HL-60/S4 (cell line): ENCODE results near the gene LMCD1.

Source experiments
- in situ Hi-C: fragments of 300-500 bp; cut with MboI; formaldehyde crosslinking; loops from 2 replicates; pipeline ENCODE4 v1.14.3; 2022; ENCODE audit warnings: low sequenced_read_pairs

Gene LMCD1

GRCh38 chr3:8556473-8556869 is 54.8 kb downstream of the LMCD1 start:
- in situ Hi-C loops = no loop called here

- in situ Hi-C loops = no loop called here
Observed at GRCh38 chr3:8557298-8557697, 55.7 kb downstream of the LMCD1 start.

GRCh38 chr3:8558645-8559044 is 57.0 kb downstream of the LMCD1 start:
- in situ Hi-C loops = no loop called here

GRCh38 chr3:8559351-8559750 is 57.7 kb downstream of the LMCD1 start:
- in situ Hi-C loops = no loop called here

GRCh38 chr3:8560366-8561007 is 58.9 kb downstream of the LMCD1 start:
- in situ Hi-C loops = no loop called here

DNA sequence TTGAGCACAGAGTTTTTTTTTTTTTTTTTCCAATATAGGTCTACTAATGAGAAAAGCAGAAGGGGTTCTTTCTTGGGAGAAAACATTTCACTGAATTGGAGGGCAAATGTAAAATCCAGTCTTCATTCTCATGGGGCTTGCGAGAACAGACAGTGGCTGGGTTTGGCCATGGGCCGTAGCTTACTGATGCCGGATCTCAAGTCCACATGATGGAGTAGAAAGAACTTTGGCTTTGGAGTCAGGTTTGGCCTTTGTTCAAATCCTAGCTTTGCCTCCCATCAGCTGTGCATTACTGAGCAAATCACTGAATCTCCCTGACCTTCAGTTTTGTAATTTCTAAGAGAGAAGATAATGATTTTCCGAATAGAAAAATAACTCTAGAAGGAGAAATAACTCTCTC is 59.7 kb downstream of the LMCD1 start:
- in situ Hi-C loops = no loop called here

DNA sequence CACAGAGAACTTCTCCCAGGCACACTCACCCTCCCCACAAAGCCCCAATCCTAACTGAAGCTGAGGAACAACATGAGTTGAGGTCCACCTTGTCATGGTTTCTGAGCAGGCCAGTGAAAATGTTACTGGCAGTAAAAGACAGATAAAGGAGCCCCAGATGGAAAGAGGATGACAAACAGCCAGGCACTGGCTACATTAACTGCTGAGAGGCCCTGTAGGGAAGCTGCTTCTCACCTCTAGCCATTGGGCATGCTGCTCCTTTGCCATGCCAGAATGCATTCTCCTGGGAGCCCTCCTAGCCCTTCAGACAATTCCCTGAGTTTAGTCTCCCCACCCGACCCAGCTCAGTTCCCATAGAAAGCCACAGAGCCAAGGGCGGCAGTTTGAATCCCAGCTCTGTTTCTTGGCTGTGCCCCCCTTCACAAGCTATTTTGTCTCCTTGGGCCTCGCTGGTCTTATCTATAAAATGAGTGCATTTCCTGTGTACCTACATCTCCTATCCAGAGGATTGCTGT is 60.5 kb downstream of the LMCD1 start:
- in situ Hi-C loops = no loop called here

DNA sequence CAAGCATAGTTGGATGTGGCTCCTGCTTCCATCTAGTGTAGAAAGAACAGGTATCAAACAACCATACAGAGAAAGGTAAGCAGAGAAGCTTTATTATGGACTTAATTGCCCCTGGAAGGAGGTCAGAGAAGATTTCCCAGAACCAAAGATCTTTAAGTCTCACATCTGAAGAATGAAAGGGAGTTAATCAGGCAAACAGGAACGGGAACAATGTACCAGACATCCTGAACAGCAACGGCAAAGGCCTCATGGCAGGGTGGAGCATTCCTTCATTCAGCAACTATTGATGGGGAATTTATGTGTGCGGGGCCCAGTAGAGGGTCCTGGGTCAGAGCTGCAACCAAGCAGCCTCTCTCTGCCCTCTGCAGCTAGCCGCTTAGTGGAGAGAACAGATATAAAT is 61.5 kb downstream of the LMCD1 start:
- in situ Hi-C loops = no loop called here

DNA sequence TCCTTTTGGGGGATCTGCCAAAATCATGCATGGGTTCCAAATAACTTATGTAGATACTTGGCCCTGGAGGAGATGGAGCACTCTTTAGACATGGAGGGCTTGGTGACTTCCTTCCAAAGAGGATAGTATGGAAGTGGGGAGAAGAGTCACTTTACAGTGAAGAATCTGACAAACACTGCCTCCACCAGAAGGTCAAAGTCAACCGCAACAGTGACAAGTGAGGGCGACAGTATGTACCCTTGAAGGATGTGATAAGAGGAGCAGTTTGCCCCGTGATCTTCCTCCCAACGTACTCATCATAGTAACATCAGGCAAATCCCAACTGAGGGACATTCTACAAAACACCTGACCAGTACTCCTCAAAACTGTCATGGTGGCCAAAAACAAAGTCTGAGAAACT is 62.0 kb downstream of the LMCD1 start:
- in situ Hi-C loops = no loop called here

DNA sequence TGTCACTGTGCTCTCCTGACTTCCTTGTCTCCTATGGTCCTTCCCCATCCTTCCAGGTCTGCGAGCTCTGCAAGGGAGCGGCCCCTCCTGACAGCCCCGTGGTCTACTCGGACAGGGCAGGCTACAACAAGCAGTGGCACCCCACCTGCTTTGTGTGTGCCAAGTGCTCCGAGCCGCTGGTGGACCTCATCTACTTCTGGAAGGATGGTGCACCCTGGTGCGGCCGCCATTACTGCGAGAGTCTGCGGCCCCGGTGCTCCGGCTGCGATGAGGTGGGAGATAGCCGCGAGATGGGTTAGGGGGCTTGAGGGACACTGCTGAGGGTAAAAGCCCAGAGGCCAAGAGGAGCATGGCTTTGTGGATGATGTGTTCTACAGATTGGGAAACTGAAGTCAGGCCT is 63.8 kb downstream of the LMCD1 start:
- in situ Hi-C loops = no loop called here

GRCh38 chr3:8567784-8568575 is 66.4 kb downstream of the LMCD1 start:
- in situ Hi-C loops = no loop called here

DNA sequence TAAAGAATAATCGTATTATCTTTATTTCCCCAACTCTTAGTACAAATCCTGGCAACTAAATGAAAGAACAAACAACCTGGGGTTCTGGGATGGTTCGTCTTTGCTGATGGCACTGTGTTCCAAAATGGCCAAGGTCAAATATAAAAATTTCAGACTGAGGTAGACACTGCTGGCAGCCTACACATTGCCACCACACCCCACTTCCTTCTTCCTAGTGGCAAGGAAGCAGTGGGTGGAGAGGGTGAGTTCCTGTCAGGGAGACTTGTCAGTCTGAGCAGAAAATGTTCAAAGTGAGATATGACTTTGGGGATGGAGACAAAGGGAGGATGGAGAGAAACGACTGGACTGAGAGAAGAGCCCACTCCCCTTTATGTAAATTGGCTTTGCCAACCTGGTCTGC is 69.6 kb downstream of the LMCD1 start:
- in situ Hi-C loops = no loop called here

DNA sequence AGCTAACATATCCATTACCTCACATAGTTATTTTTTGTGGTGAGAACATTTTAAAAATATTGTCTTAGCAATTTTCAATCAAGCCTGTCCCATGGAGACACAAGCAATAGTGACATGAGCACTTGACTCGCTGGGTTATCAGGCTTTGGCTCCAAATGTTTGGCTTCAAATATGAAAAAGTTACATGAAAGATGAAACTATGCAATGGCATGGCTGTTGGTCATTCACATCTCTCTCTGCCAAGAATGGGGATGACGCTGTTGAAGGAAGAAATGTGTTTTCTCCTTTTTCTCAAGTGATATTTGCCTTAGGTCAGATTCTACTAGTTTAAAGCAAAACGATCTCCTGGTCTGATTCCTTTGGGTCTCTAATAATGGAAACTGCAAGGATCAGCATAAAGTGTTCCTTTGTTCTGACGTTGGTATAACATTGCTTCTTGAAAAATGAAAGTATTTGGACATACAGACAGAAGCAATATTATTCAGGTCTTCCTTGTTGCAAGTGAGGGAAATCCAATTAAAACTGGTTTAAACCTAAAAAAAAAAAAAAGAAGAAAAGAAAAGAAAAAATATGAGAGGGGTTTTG is 71.8 kb downstream of the LMCD1 start:
- in situ Hi-C loops = no loop called here

DNA sequence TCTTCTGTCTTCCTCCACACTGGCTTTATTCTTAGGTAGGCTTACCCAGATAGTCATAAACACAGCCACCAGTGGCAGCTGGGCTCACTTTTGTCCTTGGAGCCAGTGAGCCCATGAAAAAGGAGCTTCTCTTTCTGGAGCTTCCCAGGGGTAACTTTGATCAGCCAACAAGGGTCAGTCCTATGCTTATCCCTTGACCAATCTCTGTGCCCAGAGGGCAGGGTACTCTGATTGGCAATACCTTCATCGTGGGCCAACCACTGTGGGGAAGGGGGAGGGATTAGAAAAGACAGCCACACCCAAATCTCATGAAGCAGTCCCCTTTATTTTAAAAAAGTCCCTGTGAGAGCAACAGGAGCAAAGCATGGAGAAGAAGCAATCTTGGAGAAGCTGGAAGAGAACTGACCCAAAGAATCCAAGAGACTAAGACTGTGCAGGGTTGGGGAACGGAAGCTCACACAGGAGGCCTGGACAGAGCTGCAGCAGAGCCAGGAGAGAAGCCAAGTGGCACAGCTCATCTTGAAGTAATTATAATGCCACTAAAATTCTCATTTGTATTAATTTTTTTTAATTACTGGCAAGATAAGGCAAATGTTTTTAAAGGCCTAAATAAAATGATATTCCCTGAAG is 72.5 kb downstream of the LMCD1 start:
- in situ Hi-C loops = no loop called here

DNA sequence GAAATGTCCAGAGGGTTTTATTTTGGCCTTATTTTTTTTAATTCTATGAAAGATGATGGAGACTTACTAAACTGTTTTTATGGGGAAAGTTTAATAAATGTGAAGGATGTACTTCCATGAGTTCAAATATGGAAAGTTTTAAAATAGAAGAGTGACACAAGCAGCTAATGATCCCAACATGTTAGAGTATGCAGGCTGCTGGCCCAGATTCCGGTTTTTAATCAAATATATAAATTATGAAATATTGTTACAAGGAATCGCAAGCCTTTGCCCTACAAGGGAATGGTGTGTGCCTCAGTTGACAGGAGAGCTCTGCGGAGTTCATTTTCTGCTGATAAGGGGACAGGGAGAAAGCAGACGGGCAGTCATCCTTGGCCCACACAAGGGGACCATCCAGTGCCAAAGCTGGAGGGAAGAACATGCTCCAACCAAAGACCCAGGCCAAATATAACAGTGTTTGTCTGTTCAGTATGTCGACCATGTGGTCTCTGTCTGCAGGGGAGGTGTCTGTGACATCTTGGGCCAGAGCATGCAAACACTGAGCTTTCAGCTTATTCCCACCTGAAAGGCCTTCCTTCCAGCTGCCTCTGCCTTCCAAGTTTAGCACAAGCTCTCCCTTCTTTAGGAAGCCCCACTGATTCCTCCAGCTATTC is 73.2 kb downstream of the LMCD1 start:
- in situ Hi-C loops = no loop called here

DNA sequence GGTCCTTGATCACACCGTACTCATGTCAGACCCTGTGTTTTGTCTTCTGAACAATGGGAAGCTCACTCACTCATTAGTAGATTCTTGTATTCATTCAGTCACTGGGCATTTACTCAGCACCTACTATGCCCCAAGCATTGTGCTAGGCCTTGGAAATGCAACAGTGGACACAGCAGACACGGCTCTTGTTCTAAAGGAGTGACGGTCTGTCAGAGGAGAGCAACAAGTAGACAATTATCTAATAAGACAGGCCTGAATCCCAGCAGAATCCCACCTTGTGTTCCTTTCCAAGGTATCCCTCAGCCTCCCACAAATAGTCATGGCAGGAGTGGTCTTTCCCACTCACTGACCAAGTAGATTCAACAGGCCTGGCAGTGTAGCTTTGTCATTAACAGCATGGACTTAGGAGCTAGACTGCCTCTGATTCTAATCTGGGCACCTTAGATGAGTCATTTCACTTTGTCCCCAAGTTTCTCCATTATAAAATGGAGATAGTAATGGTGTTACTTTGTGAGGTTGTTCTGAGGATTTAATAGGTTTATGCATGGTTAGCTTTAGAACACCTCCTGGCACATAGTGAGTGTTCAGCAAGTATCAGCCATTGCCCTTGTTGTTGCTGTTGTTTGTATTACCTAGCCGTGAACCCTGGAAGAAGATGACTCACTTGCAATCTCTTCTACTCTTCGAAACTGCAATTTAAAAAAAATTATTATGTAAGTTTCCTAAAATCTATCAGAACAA is 73.9 kb downstream of the LMCD1 start:
- in situ Hi-C loops = no loop called here

- in situ Hi-C loops = no loop called here
Observed at GRCh38 chr3:8576436-8576835, 74.8 kb downstream of the LMCD1 start.

GRCh38 chr3:8576841-8577571 is 75.4 kb downstream of the LMCD1 start:
- in situ Hi-C loops = no loop called here

DNA sequence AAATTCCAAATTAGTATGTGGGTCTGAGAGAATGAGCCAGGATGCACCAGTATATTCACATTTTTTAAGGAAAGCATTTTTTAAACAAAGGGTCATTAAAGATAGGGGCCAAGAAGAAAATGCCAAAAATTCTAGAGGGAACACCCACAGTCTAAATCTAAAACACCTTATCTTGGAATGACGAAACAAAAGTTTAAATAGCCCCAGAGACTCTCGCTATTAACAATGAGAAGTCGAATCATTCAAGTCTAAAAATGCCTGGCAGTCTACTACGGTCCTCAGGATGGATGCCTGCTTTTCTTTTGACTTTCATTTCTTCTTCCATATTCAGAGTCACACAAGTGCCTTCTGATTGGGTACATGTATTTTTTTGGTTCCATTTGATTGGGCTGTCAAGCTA is 76.7 kb downstream of the LMCD1 start:
- in situ Hi-C loops = no loop called here

GRCh38 chr3:8579096-8579495 is 77.5 kb downstream of the LMCD1 start:
- in situ Hi-C loops = no loop called here
